PC-3 (cell line): ENCODE measurements around the gene ADD1.

Experiments used
- CTCF ChIP-seq: fragments of 300-600 bp; sonication (generic); conservative IDR thresholded peaks from 2 replicates; pipeline ENCODE4 v1.5.1; 2017; ENCODE audit warnings: antibody characterized with exemption, low read depth, mild to moderate bottlenecking, low read length
- EZH2 ChIP-seq: fragments of 300-600 bp; sonication (generic); IDR thresholded peaks from one replicate; pipeline ENCODE4 v1.6.1; 2017; ENCODE audit warnings: antibody characterized with exemption, mild to moderate bottlenecking, low read length; ENCODE audit not compliant: unreplicated experiment

- TF ChIP-seq CTCF (no peak), EZH2 (no peak)
These were observed 3.7 kb downstream of the ADD1 start for GRCh38 chr4:2847302-2847871.
